GM12878 (cell line): Measurements from ENCODE around the gene PIGQ. TPM values are rescaled to one million over a fixed set of nuclear protein-coding genes. Genes with fewer than 3 reads are reported as not detected.

ENCODE experiments used
- ATAC-seq: fragments of 200-7000 bp; cut with Tn5 transposase; 3 replicates; pipeline ENCODE4 v1.9.1; 2020; ENCODE audit warnings: mild to moderate bottlenecking, moderate library complexity
- BruUV-seq: library from RNA; stranded (reverse); fragments of 400-500 nt; replicated peaks from 2 replicates; lab custom pipeline; 2021; lab: Mats Ljungman, UMichigan
- CTCF ChIA-PET: fragments of 300-600 bp; sonication (Branson Sonifier 250); formaldehyde crosslinking; extraction: SDS; loops from one replicate; lab custom pipeline; 2021; ENCODE audit warnings: inconsistent platforms; lab: Yijun Ruan, JAX
- POLR2A ChIA-PET: fragments of 350-600 bp; formaldehyde crosslinking; extraction: SDS; loops from one replicate; lab custom pipeline; 2021; ENCODE audit warnings: inconsistent platforms; lab: Charles Lee
- RAD21 ChIA-PET: fragments of 300-600 bp; sonication (Branson Sonifier 250); formaldehyde crosslinking; loops from one replicate; lab custom pipeline; 2023; ENCODE audit warnings: antibody characterized with exemption; ENCODE audit not compliant: unreplicated experiment; lab: Charles Lee
- SMC1A ChIA-PET: fragments of 300-600 bp; sonication (Branson Sonifier 250); formaldehyde crosslinking; loops from one replicate; lab custom pipeline; 2023; ENCODE audit not compliant: unreplicated experiment, uncharacterized antibody; lab: Charles Lee
- DNase-seq: peaks from one replicate; pipeline ENCODE4 v3.0.0-alpha.2; 2011; ENCODE audit warnings: low read depth, low spot score
- FAIRE-seq: peaks from 3 replicates; lab custom pipeline; 2011; peaks lifted over from hg19 to GRCh38; lab: Jason Lieb, UNC
- H2AFZ ChIP-seq: 2 replicates; pipeline ENCODE4 v1.6.0; 2011; ENCODE audit warnings: low read depth, low read length, control low read depth; ENCODE audit not compliant: control insufficient read depth
- H3K27ac ChIP-seq: 2 replicates; pipeline ENCODE4 v1.5.1; 2011; ENCODE audit warnings: control low read depth; ENCODE audit not compliant: control insufficient read depth, insufficient read depth
- H3K27me3 ChIP-seq, 2 experiments: replicated peaks in 1 of 2; 2 replicates each; pipeline versions ENCODE4 v1.6.0 to v1.6.1; 2011; ENCODE audit warnings: low read length in 1 of 2; ENCODE audit not compliant: control insufficient read depth in 2 of 2, insufficient read depth in 2 of 2
- H3K36me3 ChIP-seq, 2 experiments: 2 replicates each; pipeline ENCODE4 v1.5.1; 2011; ENCODE audit warnings: low read length in 1 of 2; ENCODE audit not compliant: control insufficient read depth in 2 of 2, insufficient read depth in 2 of 2
- H3K4me1 ChIP-seq: 2 replicates; pipeline ENCODE4 v1.6.1; 2011; ENCODE audit warnings: mild to moderate bottlenecking, low read length, moderate library complexity, mixed read lengths; ENCODE audit not compliant: control insufficient read depth, insufficient read depth
- H3K4me2 ChIP-seq: 2 replicates; pipeline ENCODE4 v1.6.0; 2011; ENCODE audit warnings: control low read depth; ENCODE audit not compliant: control insufficient read depth, insufficient read depth
- H3K4me3 ChIP-seq: fragments of 200-600 bp; sonication (generic); 2 replicates; pipeline ENCODE4 v1.5.1; 2016
- H3K79me2 ChIP-seq: 2 replicates; pipeline ENCODE4 v1.6.0; 2011; ENCODE audit warnings: low read length; ENCODE audit not compliant: control insufficient read depth, insufficient read depth
- H3K9ac ChIP-seq: 2 replicates; pipeline ENCODE4 v1.8.0; 2011; ENCODE audit warnings: low read length, control low read depth, mixed read lengths; ENCODE audit not compliant: control insufficient read depth, insufficient read depth
- H3K9me3 ChIP-seq: replicated peaks from 3 replicates; pipeline ENCODE4 v1.5.1; 2011; ENCODE audit warnings: mild to moderate bottlenecking, low read length; ENCODE audit not compliant: control insufficient read depth, insufficient read depth
- H4K20me1 ChIP-seq: 2 replicates; pipeline ENCODE4 v1.6.0; 2011; ENCODE audit not compliant: control insufficient read depth, insufficient read depth
- ATF2 ChIP-seq: IDR thresholded peaks from 2 replicates; pipeline ENCODE4 v1.6.1; 2012; ENCODE audit warnings: low read length, inconsistent platforms
- BCLAF1 ChIP-seq: fragments of 450-650 bp; IDR thresholded peaks from 2 replicates; pipeline ENCODE4 v1.6.1; 2017; ENCODE audit warnings: antibody characterized with exemption, mild to moderate bottlenecking, moderate library complexity
- CBX3 ChIP-seq: fragments of 200-600 bp; sonication (generic); IDR thresholded peaks from 2 replicates; pipeline ENCODE4 v1.6.1; 2016; ENCODE audit warnings: low read depth, borderline replicate concordance
- ESRRA ChIP-seq: IDR thresholded peaks from 2 replicates; pipeline ENCODE4 v1.6.1; 2012; ENCODE audit warnings: mild to moderate bottlenecking, low read length, improper control_type of control experiment
- GATAD2B ChIP-seq: fragments of 450-650 bp; conservative IDR thresholded peaks from 2 replicates; pipeline ENCODE4 v1.6.1; 2017; ENCODE audit warnings: low read depth, mild to moderate bottlenecking, moderate library complexity
- KAT2A ChIP-seq: conservative IDR thresholded peaks from 2 replicates; pipeline ENCODE4 v1.6.1; 2011; ENCODE audit warnings: low read depth, low read length; ENCODE audit not compliant: control insufficient read depth
- LARP7 ChIP-seq: fragments of 450-650 bp; IDR thresholded peaks from 2 replicates; pipeline ENCODE4 v1.6.1; 2017; ENCODE audit warnings: mild to moderate bottlenecking
- MYB ChIP-seq: fragments of 150-350 bp; IDR thresholded peaks from 2 replicates; pipeline ENCODE4 v1.6.1; 2014; ENCODE audit warnings: mild to moderate bottlenecking, low read depth, low read length, borderline replicate concordance
- RCOR1 ChIP-seq: conservative IDR thresholded peaks from 2 replicates; pipeline ENCODE4 v1.6.1; 2012; ENCODE audit warnings: low read depth, low read length, improper control_type of control experiment
- SPI1 ChIP-seq: IDR thresholded peaks from 2 replicates; pipeline ENCODE4 v1.6.1; 2011; ENCODE audit warnings: low read depth, mild to moderate bottlenecking, low read length, moderate library complexity, borderline replicate concordance; ENCODE audit not compliant: insufficient read depth
- TARDBP ChIP-seq: IDR thresholded peaks from 2 replicates; pipeline ENCODE4 v1.6.1; 2016; ENCODE audit warnings: borderline replicate concordance
- TCF7 ChIP-seq: IDR thresholded peaks from 2 replicates; pipeline ENCODE4 v1.6.1; 2014; ENCODE audit warnings: antibody characterized with exemption, borderline replicate concordance
- ZBED1 ChIP-seq: IDR thresholded peaks from 2 replicates; pipeline ENCODE4 v1.6.1; 2016; ENCODE audit warnings: borderline replicate concordance
- WGBS: methylation state at CpG from one replicate; pipeline ENCODE4 v1.1.6; 2016; ENCODE audit warnings: low lambda C conversion rate; ENCODE audit not compliant: insufficient replicate concordance, insufficient coverage; ENCODE audit errors: missing lambda C conversion rate; 5-methylcytosine and 5-hydroxymethylcytosine counted together
- in situ Hi-C: fragments of 300-500 bp; cut with MboI; formaldehyde crosslinking; loops from 9 replicates; pipeline ENCODE4 v1.14.3; 2018; ENCODE audit warnings: mixed read lengths
- intact Hi-C: fragments of 100-400 bp; cut with micrococcal nuclease; formaldehyde crosslinking; loops from one replicate; pipeline ENCODE4 v1.14.2; 2022; ENCODE audit not compliant: unreplicated experiment
- polyA plus RNA-seq, 11 experiments: library from polyadenylated mRNA; depleted of rRNA in 4 of 11; unstranded in 6 of 11; stranded (reverse) in 5 of 11; fragments of >200 nt; fragmentation: Nextera tagmentation in 4 of 11; fragmentation: Illumina TruSeq in 1 of 11; extraction: Ambion mirVana in 4 of 11; extraction: Trizol in 1 of 11; gene quantifications; 1 replicate in 1 of 11; 2 replicates in 10 of 11; pipeline versions ENCODE4 v1.2.1 to v1.2.3, GENCODE V29; 2011 to 2016; ENCODE audit warnings: inconsistent platforms in 2 of 11, missing spikeins in 2 of 11, low read depth in 1 of 11
- total RNA-seq, 4 experiments: library from RNA; depleted of rRNA in 3 of 4; stranded (reverse); fragments of >200 nt in 3 of 4; fragmentation: Illumina TruSeq in 1 of 4; extraction: Trizol in 1 of 4; gene quantifications; 2 replicates each; pipeline versions ENCODE4 v1.2.1 to v1.2.3, GENCODE V29; 2013 to 2021
- TF ChIP-seq, protein P1 (sequence below): fragments of 450-650 bp; IDR thresholded peaks from 2 replicates; pipeline ENCODE4 v1.6.1; 2017; ENCODE audit warnings: mild to moderate bottlenecking, moderate library complexity

Gene PIGQ
- total and polyA plus RNA-seq, 10 of the 15 experiments (the other 5 are each of a cell fraction or from before 2014, with no cell fraction given), result 1.8 to 31.3 (median 17.5) TPM; not detected in 1

DNA sequence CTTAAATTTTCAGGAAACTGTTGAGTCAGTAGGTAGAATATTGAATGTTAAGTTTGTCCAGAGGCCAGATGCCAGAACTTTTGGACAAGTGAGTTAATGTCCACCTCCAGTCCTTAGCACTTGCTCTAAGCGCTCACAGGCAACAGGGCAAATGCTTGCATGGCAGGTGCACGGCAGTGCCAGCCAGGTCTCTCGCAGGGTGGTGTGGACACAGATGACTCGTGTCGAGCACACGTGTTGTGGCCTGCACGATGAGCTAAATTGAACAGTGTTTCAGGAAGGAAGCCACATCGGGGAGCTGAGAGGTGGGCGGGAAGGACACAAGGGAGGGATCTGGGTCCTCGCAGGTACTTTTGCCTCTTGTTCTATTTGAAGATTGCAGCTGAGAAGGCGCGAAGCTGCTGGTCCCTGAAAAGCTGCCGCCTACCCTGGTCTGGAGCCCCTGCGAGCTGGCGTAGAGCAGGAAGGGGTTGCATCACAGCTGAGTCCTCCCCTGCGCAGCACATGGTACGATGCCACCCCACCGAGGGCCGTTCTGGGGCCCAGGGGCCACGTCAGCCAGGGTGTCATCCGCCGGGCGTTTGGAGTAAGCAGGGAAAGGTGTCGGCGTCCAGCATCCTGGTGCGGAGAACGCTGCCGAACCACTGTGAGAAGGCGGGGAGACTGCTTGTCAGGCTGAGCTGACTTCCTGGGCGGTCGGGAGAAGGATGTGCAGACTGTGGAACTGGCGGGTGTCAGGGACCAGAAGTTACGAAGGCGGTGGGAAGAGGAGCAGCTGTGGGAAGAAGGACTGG lies 26.4 kb downstream of the PIGQ start:
- no peak overlapping the region for H3K4me2 ChIP-seq
- ChIA-PET CTCF (interaction anchor here (0.9 kb wide), 1 partner anchor 9 kb away, joined by 4 read pairs; no protein-coding TSS in a partner anchor), RAD21 (no interaction called here), SMC1A (no interaction called here), POLR2A (no interaction called here)
- no peak overlapping the region for H2AFZ ChIP-seq
- H3K4me1 ChIP-seq, result peaks cover 2% of the 10 kb centered on the region
- in situ Hi-C loops, result no loop called here
- H3K27me3 ChIP-seq, result no peaks in the 10 kb centered on the region
- H3K4me3 ChIP-seq, result no peak overlapping the region
- peaks cover 2% of the 10 kb centered on the region for H3K79me2 ChIP-seq
- peaks cover 0 to 4% of the 10 kb centered on the region in 2 experiments; a peak in 2 of 4 replicates for H3K36me3 ChIP-seq
- no peaks in the 10 kb centered on the region for H4K20me1 ChIP-seq
- DNase-seq (no peak), FAIRE-seq (no peak), ATAC-seq (no peak)
- no peak overlapping the region for H3K27ac ChIP-seq
- BruUV-seq, result no TSS peak
- no peak overlapping the region for H3K9ac ChIP-seq
- no peaks in the 10 kb centered on the region; the same call in 2 of the 3 replicates for H3K9me3 ChIP-seq
- intact Hi-C loops, result no loop called here
- 80% methylated on average over 31 of the region's 34 CpGs for WGBS
- no peak for TF ChIP-seq SPI1
- no peak for TF ChIP-seq ZBED1
- TF ChIP-seq TCF7, result no peak
- no peak for TF ChIP-seq KAT2A
- no peak for TF ChIP-seq LARP7
- no peak for TF ChIP-seq ESRRA
- TF ChIP-seq, protein P1, sequence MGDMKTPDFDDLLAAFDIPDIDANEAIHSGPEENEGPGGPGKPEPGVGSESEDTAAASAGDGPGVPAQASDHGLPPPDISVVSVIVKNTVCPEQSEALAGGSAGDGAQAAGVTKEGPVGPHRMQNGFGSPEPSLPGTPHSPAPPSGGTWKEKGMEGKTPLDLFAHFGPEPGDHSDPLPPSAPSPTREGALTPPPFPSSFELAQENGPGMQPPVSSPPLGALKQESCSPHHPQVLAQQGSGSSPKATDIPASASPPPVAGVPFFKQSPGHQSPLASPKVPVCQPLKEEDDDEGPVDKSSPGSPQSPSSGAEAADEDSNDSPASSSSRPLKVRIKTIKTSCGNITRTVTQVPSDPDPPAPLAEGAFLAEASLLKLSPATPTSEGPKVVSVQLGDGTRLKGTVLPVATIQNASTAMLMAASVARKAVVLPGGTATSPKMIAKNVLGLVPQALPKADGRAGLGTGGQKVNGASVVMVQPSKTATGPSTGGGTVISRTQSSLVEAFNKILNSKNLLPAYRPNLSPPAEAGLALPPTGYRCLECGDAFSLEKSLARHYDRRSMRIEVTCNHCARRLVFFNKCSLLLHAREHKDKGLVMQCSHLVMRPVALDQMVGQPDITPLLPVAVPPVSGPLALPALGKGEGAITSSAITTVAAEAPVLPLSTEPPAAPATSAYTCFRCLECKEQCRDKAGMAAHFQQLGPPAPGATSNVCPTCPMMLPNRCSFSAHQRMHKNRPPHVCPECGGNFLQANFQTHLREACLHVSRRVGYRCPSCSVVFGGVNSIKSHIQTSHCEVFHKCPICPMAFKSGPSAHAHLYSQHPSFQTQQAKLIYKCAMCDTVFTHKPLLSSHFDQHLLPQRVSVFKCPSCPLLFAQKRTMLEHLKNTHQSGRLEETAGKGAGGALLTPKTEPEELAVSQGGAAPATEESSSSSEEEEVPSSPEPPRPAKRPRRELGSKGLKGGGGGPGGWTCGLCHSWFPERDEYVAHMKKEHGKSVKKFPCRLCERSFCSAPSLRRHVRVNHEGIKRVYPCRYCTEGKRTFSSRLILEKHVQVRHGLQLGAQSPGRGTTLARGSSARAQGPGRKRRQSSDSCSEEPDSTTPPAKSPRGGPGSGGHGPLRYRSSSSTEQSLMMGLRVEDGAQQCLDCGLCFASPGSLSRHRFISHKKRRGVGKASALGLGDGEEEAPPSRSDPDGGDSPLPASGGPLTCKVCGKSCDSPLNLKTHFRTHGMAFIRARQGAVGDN, result no peak
- TF ChIP-seq RCOR1, result no peak
- no peak for TF ChIP-seq TARDBP
- no peak for TF ChIP-seq CBX3
- TF ChIP-seq MYB, result no peak
- TF ChIP-seq ATF2, result no peak
- TF ChIP-seq GATAD2B, result no peak
- no peak for TF ChIP-seq BCLAF1
